LNCaP clone FGC (cell line): ENCODE measurements around the gene ZBTB38.

ENCODE experiments used
- DNase-seq: peaks from one replicate; pipeline ENCODE4 v3.0.0-alpha.2; 2011; ENCODE audit warnings: low read depth
- H3K4me3 ChIP-seq: 2 replicates; pipeline ENCODE4 v1.5.1; 2011; ENCODE audit warnings: mild to moderate bottlenecking, low read depth, low read length, control low read depth
- TF ChIP-seq, protein P1 (sequence below): IDR thresholded peaks from 2 replicates; pipeline ENCODE4 v1.5.1; 2012; ENCODE audit warnings: mild to moderate bottlenecking; ENCODE audit not compliant: control insufficient read depth, insufficient read depth; ENCODE audit errors: extremely low read depth

The ZBTB38 gene

GRCh38 chr3:141328286-141329166, 39.8 kb upstream of the ZBTB38 start:
- TF ChIP-seq, protein P1, sequence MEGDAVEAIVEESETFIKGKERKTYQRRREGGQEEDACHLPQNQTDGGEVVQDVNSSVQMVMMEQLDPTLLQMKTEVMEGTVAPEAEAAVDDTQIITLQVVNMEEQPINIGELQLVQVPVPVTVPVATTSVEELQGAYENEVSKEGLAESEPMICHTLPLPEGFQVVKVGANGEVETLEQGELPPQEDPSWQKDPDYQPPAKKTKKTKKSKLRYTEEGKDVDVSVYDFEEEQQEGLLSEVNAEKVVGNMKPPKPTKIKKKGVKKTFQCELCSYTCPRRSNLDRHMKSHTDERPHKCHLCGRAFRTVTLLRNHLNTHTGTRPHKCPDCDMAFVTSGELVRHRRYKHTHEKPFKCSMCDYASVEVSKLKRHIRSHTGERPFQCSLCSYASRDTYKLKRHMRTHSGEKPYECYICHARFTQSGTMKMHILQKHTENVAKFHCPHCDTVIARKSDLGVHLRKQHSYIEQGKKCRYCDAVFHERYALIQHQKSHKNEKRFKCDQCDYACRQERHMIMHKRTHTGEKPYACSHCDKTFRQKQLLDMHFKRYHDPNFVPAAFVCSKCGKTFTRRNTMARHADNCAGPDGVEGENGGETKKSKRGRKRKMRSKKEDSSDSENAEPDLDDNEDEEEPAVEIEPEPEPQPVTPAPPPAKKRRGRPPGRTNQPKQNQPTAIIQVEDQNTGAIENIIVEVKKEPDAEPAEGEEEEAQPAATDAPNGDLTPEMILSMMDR, result no peak
- H3K4me3 ChIP-seq, result no peak overlapping the region
- DNase-seq, result no peak

DNA sequence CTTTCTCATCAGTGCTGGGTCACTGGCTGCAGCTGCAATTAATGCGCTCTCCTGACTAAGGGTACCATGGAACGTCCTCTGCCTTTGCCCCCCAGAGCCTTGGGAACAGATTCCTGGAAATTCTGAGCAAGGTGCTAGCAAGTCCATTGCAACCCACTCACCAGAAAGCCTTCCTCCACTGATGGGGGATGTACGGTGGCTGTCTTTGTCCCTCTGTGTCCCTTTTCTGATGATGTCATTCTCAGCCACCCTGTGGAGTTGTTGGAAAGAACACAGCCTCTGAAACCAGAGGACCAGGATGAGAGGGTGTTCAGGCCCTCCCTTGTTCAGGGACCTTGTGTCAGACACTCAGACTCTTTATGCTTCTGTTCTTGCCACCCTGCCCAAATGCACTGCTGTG, 38.1 kb upstream of the ZBTB38 start:
- H3K4me3 ChIP-seq, result no peak overlapping the region
- no peak for DNase-seq
- TF ChIP-seq, protein P1, result no peak

DNA sequence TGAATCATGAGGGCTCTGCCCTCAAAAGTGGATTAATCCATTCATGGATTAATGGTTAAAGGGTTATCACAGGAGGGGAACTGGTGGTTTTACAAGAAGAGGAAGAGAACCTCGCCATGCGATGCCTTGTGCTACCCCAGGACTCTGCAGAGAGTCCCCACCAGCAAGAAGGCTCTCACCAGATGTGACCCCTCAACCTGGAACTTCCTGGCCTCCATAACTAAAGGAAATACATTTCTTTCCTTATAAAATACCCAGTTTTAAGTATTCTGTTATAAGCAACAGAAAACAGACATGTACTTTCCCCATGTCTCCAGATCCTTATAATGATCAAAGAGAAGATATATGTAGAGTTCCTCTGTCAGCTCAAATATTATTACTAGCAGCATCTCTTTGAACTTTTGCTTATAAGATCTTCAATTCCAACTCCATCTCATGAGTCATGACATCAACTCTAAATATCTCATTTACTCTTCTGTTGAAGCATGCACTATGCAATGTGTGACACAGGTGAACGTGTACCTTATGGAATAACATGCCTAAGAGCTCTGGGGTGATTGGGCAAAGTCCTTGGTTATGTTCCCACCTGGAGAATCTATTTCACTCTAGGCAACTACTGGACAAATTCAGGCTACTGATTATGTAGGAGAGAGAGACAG, 37.5 kb upstream of the ZBTB38 start:
- TF ChIP-seq, protein P1, result no peak

GRCh38 chr3:141331377-141332318, 36.7 kb upstream of the ZBTB38 start:
- TF ChIP-seq, protein P1, result no peak
- H3K4me3 ChIP-seq, result no peak overlapping the region
- DNase-seq, result no peak

More for the DNA sequence above, 37.5 kb upstream of the ZBTB38 start:
- H3K4me3 ChIP-seq, result no peak overlapping the region
- DNase-seq, result no peak

DNA sequence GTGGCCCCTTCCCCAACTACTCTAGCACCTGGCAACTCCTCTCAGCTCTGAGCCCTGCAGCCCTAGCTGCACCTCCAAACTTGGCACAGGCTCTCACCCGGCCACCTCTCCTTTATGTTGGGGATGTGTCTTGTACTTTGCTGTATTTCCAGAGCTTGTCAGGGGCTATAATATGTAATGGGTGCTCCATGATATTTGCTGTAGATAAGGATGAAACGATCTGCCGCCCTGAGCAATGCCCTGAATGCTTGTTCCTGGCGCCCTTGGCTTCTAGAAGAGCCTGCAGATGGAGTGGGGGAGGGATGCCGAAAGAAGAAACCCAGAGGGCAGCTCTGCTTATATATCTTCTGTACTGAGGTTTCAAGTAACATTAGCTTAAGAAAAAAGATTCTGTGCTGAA, 35.9 kb upstream of the ZBTB38 start:
- H3K4me3 ChIP-seq, result no peak overlapping the region
- no peak for DNase-seq
- TF ChIP-seq, protein P1, result no peak

DNA sequence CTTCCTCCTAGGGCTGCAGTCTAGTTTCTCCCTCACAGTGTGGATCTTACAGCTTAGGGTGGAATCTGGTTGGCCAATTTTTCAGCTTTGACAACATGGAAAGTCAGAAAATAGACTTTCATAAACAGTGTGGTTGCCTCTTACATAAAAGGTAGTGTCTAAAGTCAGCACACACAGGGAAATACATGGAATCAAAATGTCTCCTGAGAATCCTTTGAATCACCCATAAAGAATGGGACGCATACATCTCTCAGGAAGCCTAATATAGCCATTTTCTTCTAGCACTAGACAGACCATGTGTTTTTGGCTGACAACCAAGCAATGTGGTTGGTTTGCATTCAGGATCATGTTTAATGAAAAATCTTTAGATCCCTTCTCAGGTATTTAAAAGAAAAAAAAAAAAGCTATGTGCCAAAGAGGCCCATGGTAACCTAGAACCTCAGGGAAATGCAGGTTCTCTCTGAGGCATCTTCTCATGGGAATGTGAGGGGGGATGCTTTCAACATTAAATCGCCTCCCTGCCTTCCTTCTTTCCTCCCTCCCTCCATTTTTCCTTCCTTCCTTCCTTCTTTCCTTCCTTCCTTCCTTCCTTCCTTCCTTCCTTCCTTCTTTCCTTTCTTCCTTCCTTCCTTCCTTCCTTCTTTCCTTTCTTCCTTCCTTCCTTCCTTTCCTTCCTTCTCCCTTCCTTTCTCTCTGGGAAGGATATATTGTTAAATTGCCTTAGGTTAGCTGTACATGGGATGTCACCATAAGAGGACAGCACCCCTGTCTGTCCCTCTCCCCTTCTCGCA, 34.3 kb upstream of the ZBTB38 start:
- TF ChIP-seq, protein P1, result no peak
- no peak for DNase-seq
- H3K4me3 ChIP-seq, result no peak overlapping the region
